GM21381 (cell line): Measurements from ENCODE around the gene TPRG1L.

ENCODE experiments used
- ATAC-seq: cut with Tn5 transposase; IDR thresholded peaks from one replicate; pipeline ENCODE4 v1.9.1; 2021; ENCODE audit warnings: mild to moderate bottlenecking, moderate library complexity; ENCODE audit not compliant: unreplicated experiment

Gene TPRG1L

DNA sequence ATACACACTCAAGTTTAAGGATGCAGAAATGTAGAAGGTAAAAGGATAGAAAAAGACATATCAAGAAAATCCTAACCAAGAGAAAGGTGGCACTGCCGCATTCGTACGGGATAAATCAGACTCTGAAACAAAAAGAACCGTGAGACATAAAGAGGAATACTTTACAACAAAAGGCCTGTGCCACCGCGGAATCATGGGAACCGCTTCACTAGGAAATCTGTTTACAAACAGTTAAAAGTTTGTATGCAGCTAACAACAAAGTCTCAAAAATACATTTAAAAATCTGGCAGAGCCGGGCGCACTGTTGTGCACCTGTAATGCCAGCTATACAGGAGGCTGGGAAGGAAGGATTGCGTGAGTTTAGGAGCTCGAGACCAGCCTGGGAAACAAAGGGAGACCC lies 17.0 kb downstream of the TPRG1L start:
- no peak for ATAC-seq

DNA sequence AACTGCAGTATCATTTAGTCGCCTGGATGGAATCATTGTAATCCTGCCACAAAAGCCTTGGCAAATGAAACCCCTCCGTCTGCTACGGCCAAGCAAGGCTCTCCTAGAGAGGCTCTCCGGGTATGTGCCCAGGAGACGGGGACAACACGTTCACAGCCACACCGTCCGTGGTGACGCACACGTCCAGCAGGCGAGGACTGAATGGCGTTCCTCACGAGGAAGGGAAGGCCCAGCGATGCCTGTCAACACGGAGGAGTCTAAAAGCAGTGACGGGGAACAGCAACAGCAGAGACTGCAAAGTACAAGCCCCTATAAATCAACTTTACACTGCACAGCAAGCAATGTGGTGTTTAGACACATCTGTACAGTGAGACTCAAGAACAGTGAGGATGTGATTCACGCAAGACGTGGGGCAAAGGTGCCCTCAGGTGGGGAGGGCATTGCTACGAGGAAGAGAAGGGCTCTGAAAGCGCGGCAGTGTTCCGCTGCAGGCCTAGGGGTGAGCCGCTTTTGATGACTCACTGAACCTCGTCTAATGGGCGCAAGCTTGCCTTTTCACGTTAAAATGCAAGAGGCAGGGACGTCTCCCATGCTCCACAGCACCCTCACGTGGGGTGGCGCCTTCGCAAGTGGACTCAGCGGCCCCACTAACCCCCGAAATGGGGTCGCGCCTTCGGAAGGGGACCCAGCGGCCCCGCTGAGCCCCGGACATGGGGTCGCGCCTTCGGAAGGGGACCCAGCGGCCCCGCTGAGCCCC lies 18.3 kb downstream of the TPRG1L start:
- no peak for ATAC-seq

DNA sequence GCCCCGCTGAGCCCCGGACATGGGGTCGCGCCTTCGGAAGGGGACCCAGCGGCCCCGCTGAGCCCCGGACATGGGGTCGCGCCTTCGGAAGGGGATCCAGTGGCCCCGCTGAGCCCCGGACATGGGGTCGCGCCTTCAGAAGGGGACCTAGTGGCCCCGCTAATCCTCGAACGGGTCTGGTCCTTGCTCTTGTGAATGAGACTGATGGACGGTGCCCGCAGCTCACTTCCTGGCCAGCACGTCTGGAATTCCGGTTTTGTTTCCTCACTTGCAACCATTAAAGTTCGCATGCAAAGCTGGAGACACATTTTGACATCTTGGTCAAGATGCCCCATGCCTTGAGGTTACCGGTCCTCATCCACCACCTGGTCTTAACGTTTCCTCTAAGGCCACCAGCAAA lies 19.5 kb downstream of the TPRG1L start:
- ATAC-seq = no peak

DNA sequence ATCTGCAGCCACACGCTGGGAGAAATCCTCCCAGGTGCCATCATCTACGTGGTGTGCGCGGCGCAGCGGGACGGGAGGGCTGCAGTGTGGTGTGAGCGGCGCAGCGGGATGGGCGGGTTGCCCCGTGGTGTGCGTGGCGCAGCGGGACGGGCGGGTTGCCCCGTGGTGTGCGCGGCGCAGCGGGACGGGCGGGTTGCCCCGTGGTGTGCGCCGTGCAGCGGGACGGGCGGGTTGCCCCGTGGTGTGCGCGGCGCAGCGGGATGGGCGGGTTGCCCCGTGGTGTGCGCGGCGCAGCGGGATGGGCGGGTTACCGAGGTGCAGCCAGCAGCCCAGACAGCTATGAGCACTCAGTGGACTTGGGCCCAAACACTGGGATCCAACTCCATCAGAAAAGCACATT lies 20.4 kb downstream of the TPRG1L start:
- no peak for ATAC-seq

DNA sequence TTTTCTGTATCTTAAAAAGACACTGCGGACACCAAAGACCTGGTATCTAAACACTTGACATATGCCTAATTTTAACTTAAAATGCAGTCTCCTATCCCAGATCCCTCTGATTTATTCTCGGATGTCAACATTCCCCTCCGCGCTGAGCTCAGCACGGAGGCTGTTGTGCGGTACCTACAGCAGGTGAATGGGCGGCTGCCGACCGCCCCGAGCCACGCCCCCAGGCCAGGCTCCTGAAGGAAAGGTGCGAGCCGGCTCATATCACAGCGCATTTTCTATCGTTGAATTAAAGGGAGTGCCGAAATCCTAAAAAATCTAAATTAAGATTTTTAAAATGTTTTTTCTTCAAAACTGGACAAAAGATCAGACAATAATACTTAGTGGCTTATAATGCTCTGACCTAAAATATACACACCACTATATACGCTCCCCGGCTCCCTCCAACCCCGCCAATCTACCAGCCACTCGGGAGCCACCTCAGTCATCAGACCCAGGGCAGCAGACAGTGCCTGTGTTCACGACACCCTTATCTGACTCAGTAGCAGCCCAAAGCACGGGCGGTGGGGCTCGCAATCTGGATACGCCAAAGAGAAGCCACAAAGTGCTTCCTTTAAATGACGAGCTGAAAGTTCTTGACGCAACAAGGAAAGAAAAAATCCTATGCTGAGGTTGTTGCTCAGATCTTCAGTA lies 21.0 kb downstream of the TPRG1L start:
- no peak for ATAC-seq

DNA sequence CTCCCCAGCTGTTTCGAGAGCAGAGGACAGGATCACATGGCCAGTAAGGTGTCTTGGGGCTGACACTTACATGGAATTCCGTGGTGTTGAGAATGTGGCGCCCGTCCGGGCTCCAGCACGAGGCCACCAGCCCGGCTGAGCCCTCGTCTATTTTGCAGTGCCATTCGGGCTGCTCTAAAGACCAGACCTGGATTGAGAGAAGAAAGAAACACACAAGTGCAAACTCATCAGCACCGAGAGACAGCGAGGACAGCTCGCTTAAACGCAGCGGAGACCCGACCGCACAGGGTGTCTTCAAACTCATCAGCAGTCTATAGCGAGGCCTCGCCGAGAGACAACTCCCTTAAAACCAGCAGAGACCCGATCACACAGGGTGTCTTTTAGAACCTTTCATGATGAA lies 21.8 kb downstream of the TPRG1L start:
- ATAC-seq = no peak

DNA sequence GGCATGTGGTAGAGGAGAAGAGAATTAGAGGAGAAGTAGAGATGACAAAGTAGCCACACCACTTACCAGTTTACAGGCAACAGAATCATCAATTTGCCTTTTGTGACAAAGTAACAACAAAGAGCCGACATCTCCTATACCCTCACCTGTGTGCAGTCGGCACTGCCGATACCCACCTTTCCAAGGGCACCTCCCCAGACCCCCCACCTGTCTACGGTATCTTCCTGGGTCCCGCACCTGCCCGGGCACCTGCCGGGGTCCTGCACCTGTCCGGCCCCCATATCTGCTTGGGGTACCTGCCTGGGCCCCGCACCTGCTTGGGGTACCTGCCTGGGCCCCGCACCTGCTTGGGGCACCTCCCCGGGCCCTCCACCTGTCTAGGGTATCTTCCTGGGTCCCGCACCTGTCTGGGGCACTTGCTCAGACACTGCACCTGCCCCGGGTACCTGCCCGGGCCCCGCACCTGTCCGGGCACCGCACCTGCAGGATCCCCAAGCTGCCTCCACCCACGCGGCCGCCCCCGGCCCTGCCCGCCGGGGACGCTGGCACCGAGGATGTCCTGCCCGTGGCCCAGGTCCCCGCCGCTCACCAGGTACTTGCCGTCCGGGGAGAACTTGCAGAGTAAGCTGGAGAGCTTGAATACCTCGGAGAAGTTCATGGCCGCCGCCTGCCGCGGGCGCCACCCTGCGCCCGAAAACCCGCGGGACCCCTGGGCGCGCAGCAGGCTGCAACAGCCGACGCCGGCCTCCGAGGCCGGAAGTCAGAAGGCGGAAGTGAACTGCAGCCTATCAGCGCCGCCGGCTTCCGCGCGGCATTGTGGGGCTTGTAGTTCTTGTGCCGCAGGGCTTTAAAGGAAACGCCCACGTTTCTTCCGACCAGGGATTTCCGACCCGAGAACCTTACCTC lies 24.8 kb downstream of the TPRG1L start, which contains the start of gene WRAP73:
TSS of gene WRAP73 (minus strand) at position 762 of the 906 bp plus-strand sequence. CDS start at position 658, 104 bp downstream.
- ATAC-seq = peak; percentile 83

DNA sequence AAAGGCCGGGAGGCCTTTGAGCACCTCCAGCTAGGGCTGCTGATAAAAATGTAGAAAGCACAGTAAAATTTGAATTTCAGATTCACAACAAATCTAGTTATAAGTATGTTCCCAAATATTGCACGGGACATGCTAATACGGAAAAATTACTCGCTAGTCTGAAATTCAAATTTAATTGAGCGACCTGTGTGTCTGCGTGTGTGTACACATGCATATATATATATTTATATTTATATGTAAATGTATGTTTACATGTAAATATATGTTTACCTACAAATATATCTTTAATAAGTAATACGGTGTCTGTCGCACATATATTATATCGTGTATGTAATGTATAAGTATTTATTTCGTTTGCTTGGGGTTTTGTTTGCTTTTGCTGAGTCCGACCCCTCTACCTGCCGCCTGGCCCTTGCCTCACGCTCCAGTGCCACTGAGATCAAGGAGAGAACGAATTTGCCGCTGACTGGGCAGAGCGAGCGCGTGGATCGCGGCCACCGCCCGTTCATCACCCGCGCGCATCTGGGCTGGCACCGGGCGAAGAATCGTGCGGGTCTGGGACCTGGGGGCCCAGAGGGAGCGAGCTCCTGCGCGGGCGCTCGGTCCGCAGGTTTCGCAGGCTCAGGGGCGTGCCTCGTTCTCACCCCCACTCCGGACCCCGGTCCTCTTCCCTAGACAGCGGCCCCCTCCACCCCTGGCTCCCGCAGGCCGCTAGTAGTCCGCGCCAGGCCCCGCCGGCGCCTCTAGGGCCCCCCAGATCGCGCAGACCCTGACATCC lies 25.6 kb downstream of the TPRG1L start:
- ATAC-seq = no peak

DNA sequence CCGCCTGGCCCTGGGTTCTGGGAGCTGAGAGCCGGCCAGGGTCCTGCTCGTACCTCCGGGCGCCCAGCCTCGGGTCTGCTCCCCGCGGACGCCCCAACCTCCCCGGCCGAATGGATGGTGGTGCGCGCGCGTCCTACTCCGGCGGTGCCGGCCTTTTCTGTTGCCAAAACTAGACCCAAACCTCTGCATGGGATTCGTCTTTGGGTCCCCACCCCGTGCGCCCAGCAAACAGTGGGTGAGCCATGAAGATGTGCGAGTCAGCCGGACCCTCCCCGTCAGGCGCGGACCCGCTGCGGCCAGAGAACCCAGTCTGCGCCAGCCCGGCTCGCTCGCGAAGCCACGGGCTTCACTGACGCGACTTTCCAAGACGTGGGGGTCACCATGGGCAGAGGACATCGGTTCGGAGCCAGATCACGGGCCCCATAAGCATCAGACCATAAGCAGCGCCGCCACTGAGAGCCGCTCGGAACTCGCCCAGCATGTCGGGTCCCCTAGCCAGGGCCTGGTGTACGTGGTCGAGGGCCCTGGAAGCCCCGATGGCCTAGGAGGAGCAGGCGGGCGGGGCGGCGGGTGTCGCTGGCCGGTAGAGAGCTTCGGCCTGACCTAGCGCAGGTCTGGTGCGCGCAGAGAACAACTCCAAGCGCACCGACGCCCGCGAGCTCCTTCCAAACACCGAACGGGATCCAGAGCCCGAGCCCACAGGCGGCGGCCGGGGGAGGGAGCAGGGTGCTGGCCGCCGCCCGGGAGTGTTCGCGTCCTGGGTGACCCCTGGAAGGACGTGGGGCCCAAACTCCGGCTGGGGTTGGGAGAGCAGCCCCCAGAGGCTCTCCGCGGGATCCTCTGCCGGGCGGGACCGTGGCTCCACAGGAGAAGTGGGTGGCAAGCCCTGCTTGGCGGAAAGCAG lies 26.5 kb downstream of the TPRG1L start:
- no peak for ATAC-seq

DNA sequence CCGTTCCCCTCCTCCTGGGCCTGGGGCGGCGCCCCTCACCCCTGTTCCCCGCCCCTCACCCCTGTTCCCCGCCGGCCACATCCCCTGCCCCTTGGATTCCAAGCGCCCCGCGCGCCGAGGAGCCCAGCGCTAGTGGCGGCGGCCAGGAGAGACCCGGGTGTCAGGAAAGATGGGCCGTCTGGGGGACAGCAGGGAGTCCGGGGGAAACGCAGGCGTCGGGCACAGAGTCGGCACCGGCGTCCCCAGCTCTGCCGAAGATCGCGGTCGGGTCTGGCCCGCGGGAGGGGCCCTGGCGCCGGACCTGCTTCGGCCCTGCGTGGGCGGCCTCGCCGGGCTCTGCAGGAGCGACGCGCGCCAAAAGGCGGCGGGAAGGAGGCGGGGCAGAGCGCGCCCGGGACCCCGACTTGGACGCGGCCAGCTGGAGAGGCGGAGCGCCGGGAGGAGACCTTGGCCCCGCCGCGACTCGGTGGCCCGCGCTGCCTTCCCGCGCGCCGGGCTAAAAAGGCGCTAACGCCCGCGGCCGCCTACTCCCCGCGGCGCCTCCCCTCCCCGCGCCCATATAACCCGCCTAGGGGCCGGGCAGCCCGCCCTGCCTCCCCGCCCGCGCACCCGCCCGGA lies 27.2 kb downstream of the TPRG1L start, which contains the start of gene TP73:
TSS of gene TP73 (plus strand) at position 587 of the 618 bp plus-strand sequence. CDS start 29,850 bp downstream, outside the sequence.
- ATAC-seq = no peak

DNA sequence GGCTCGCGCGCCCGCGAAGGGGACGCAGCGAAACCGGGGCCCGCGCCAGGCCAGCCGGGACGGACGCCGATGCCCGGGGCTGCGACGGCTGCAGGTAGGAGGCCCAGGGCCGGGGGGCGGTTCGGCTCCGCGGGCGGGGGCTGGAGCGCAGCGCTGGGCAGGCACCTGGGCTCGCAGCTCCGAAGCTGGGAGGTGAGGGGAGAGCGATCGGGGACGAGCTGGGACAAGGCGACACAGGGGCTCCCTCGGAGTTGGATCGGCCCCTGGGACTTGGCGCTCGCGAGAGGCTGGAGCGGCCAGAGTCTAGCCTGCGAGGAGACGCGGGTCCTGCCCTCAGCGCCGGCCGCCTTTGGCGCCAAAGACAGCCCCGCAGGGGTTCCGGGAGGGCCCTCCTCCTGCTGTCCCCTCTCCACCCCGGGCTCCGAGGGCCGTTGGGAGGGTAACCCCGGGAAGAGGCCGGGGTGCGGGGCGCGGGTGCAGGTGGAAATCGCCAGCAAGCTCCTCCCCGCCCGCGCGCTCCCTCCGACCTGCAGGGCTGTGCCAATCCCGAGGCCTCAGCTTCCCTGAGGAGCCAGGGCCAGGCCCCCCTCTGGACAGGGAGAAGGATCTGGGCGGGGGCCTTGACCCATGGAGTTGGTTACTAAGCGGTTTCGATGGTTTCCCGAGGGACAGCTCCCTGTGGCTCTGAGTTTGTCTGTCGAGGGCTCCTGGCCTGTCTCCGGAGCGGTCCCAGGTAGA lies 27.9 kb downstream of the TPRG1L start:
- no peak for ATAC-seq

DNA sequence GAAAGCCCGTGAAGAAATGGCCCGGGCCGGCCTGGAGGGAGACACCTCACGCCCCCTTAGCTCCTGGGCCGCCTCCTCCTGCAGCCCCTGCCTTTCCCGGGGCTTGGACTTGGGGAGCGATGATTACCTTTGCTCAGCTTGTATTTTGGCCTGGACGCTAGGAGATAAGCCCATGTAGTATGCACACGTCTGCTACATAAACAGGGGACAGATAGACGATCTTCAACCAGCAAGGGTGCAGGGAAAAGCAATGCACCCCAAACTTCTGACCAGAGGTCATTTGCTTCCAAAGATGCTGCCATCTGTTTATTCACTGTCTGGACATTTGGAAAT lies 28.4 kb downstream of the TPRG1L start:
- no peak for ATAC-seq

DNA sequence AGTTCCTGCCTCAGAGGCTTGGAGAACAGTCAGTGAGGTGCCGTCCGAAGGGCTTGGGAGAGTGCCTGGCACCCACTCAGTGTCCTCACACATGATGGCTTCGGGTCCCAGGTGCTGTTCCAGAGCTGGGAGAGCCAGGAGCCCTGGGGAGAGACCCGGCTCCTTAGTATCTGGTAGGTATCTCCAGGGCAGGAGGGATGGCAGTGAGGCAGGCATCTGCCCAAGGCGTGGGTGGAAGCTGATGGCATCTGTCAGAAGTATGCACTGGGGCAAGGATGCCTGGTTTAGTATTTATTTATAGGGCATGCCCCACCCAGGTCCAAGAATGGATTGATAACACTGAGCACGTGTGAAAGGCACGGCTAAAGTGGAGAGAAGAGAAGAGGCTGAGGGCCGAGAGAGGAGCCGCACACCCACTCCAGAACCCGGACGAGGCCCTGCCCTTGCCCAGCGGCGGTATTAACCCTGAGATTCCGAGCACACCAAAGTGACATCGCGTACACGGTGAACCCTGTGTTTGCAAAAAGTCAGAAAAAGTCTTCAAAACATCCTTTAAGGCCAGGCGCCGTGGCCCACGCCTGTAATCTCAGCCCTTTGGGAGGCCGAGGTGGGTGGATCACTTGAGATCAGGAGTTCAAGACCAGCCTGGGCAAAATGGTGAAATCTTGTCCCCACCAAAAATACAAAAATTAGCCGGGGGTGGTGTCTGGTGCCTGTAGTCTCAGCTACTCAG lies 29.9 kb downstream of the TPRG1L start:
- ATAC-seq = no peak

DNA sequence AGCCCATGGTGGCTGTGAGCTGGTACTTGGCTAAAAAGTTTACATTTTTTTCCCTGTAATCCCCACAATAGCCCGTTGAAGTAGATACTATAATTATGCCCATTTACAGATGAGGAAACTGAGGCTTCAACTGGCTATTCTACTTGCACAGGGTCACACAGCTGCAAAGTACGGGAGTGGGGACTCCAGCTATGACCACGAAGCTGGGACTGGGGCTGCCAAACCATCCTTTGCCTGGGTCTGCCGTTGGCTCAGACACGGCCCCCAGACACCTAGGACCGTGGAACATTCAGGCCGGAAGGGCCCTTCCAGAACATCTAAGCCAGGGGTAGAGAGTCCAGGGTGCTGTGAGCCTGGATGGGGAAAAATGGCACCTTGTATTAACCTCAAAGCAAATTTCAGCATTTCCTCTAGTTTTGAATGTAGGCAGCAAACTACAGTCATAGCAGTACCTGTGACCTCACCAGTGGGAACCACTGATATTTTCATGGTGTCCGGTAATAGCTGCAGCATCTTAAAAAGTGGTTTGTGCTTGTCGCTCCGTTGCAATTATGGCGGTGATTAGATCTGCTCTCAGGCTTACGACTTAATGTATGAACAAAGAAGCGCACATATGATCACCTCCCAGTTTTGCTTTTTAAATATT lies 31.8 kb downstream of the TPRG1L start:
- ATAC-seq = peak; percentile 63

DNA sequence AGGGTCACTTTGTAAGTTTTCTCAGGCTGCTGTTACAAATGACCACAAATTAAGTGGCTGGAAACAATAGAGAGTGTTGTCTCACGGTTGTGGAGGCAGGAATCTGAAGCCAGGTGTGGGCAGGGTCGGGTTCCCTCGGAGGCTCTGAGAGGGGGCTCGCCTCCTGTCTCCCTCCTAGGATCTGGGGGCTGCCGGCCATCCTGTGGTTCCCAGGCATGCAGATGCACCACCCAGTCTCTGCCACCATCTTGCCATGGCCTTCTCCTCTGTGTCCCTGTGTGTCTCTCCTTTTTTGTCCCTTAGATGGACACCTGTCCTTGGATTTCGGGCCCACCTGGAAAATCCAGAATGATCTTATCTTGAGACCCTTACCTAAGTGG lies 32.3 kb downstream of the TPRG1L start:
- peak; percentile 4 for ATAC-seq

DNA sequence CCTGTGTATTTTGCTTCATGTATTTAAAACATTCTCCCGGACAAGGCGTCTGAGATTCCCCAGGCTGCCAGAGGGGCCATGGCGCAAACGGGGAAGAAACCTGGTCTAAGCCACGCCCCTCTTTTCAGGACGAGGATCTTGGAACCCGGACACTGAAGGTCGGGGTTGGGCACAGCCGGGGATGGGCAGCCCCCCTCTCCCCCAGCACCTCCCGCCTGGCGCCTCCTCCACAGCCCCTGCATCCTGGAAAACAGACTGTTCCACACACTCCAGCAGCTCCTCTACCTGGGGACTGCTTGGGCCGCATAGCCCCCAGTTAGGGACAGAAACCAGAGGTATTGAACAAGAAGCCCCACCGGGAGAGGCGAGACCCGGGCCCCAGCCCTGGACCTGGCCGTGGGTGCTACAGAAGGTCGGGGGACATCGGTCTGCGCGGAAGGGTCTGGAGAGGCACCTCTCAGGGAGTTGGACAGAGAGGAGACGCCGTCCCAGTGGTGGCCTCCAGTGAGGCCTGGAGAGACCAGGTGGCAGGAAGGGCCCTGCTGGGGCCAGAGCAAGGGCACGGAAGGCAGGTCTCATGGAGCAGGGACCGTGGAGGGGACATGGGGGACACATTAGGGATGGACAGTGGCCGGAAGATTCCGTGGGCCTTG lies 32.9 kb downstream of the TPRG1L start:
- ATAC-seq = no peak

DNA sequence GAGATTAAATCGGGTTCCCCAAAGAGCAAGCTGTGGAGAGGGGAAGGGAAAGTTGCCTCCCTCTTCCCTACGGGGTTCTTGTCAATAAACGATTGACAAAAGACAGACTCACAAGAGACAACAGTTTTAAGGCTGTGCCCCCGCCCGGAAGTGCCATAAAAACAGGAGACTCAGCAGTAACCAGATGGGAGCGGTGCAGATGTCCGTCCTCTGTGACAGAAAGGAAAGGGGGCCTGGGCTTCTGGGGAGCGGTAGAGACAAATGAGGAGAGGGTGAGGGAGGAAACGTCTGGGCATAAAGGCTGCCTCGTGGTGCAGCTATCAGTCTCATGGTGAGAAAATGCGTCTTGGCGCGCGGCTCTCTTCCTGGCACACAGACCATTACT lies 33.4 kb downstream of the TPRG1L start:
- no peak for ATAC-seq
